ENCODE data around the gene DUSP15. TPM values are rescaled to one million over a fixed set of nuclear protein-coding genes. Genes with fewer than 3 reads are reported as not detected.
A peak's percentile ranks its signal among the peaks of the same experiment; 100 is the strongest.
"Not testable (repeated sequence)": the region's sequence is repeated elsewhere in the genome, so short reads cannot be mapped to it uniquely, and the experiment has no call there.

Gene DUSP15
- total RNA-seq, 2 experiments from 2014 or later: not detected

GRCh38 chr20:31831771-31832306 is 38.5 kb downstream of the DUSP15 start:
- DNase-seq: no peak
- Mint-ChIP-seq H3K27me3 (no peaks in the 10 kb centered on the region), H3K4me1 (ENCODE audit: low read depth) (peaks cover 7% of the 10 kb centered on the region), H3K9me3 (no peaks in the 10 kb centered on the region), H3K27ac (peak overlapping the region; percentile 24), H3K4me3 (no peak overlapping the region), H3K36me3 (no peaks in the 10 kb centered on the region)
- ChIA-PET POLR2A (no interaction called here), CTCF (no interaction called here)
- intact Hi-C loops (cut with micrococcal nuclease): no loop called here

GRCh38 chr20:31831211-31831610 is 39.1 kb downstream of the DUSP15 start:
- no peaks in the 10 kb centered on the region for H3K27me3 Mint-ChIP-seq
- peaks cover 4% of the 10 kb centered on the region for H3K4me1 Mint-ChIP-seq (ENCODE audit: low read depth)
- no peak overlapping the region for H3K27ac Mint-ChIP-seq
- H3K4me3 Mint-ChIP-seq: no peak overlapping the region
- DNase-seq: no peak
- no peaks in the 10 kb centered on the region for H3K36me3 Mint-ChIP-seq
- intact Hi-C loops (cut with micrococcal nuclease): no loop called here
- no peaks in the 10 kb centered on the region for H3K9me3 Mint-ChIP-seq
- POLR2A ChIA-PET: no interaction called here
- CTCF ChIA-PET: no interaction called here

- Mint-ChIP-seq H3K4me3 (no peak overlapping the region), H3K27me3 (no peaks in the 10 kb centered on the region), H3K9me3 (no peaks in the 10 kb centered on the region), H3K4me1 (ENCODE audit: low read depth) (no peaks in the 10 kb centered on the region), H3K36me3 (no peaks in the 10 kb centered on the region), H3K27ac (no peak overlapping the region)
- ChIA-PET CTCF (interaction anchor here (1.1 to 1.8 kb wide), 3 partner anchors 9 to 260 kb away, joined by 3 to 5 read pairs (median 4); no protein-coding TSS in a partner anchor), POLR2A (no interaction called here)
- DNase-seq: no peak
- intact Hi-C loops (cut with micrococcal nuclease): no loop called here
Observed at GRCh38 chr20:31830406-31830981, 39.8 kb downstream of the DUSP15 start.

GRCh38 chr20:31829731-31830130 is 40.6 kb downstream of the DUSP15 start:
- ChIA-PET CTCF (interaction anchor here (1.1 to 1.8 kb wide), 4 partner anchors 8 to 261 kb away, joined by 3 to 5 read pairs (median 4); no protein-coding TSS in a partner anchor), POLR2A (no interaction called here)
- Mint-ChIP-seq H3K4me1 (ENCODE audit: low read depth) (no peaks in the 10 kb centered on the region), H3K4me3 (no peak overlapping the region), H3K27me3 (no peaks in the 10 kb centered on the region), H3K36me3 (no peaks in the 10 kb centered on the region), H3K27ac (no peak overlapping the region), H3K9me3 (no peaks in the 10 kb centered on the region)
- intact Hi-C loops (cut with micrococcal nuclease): no loop called here
- no peak for DNase-seq

GRCh38 chr20:31828016-31828415 is 42.3 kb downstream of the DUSP15 start:
- H3K27ac Mint-ChIP-seq; H3K27me3 Mint-ChIP-seq; CTCF ChIA-PET; H3K4me3 Mint-ChIP-seq; H3K9me3 Mint-ChIP-seq; H3K4me1 Mint-ChIP-seq (ENCODE audit: low read depth); POLR2A ChIA-PET; DNase-seq; H3K36me3 Mint-ChIP-seq; intact Hi-C loops (cut with micrococcal nuclease): not testable (repeated sequence)

GRCh38 chr20:31827059-31827458 is 43.3 kb downstream of the DUSP15 start:
- ChIA-PET CTCF (interaction anchor here (1.2 to 1.5 kb wide), 2 partner anchors 11 to 260 kb away, joined by 3 to 5 read pairs; no protein-coding TSS in a partner anchor), POLR2A (no interaction called here)

GRCh38 chr20:31826074-31826473 is 44.3 kb downstream of the DUSP15 start:
- CTCF ChIA-PET: interaction anchor here (1.1 to 1.5 kb wide), 3 partner anchors 12 to 261 kb away, joined by 3 to 5 read pairs (median 3); no protein-coding TSS in a partner anchor
- Mint-ChIP-seq H3K27ac (no peak overlapping the region), H3K4me3 (no peak overlapping the region), H3K36me3 (no peaks in the 10 kb centered on the region), H3K4me1 (ENCODE audit: low read depth) (peaks cover 5% of the 10 kb centered on the region), H3K27me3 (no peaks in the 10 kb centered on the region), H3K9me3 (no peaks in the 10 kb centered on the region)
- DNase-seq: no peak
- POLR2A ChIA-PET: no interaction called here
- intact Hi-C loops (cut with micrococcal nuclease): no loop called here

More at GRCh38 chr20:31827059-31827458, 43.3 kb downstream of the DUSP15 start:
- Mint-ChIP-seq H3K4me1 (ENCODE audit: low read depth) (peaks cover 5% of the 10 kb centered on the region), H3K9me3 (no peaks in the 10 kb centered on the region), H3K27ac (no peak overlapping the region), H3K4me3 (no peak overlapping the region), H3K36me3 (no peaks in the 10 kb centered on the region), H3K27me3 (no peaks in the 10 kb centered on the region)
- intact Hi-C loops (cut with micrococcal nuclease): no loop called here
- no peak for DNase-seq

GRCh38 chr20:31824554-31825313 is 45.6 kb downstream of the DUSP15 start:
- DNase-seq: no peak
- Mint-ChIP-seq H3K4me1 (ENCODE audit: low read depth) (peaks cover 5% of the 10 kb centered on the region), H3K36me3 (no peaks in the 10 kb centered on the region), H3K27ac (no peak overlapping the region), H3K4me3 (no peak overlapping the region), H3K9me3 (no peaks in the 10 kb centered on the region), H3K27me3 (no peaks in the 10 kb centered on the region)
- CTCF ChIA-PET: interaction anchor here (0.9 to 4.1 kb wide), 4 partner anchors 10 to 266 kb away, joined by 3 to 56 read pairs (median 24); partner anchors contain the start of gene FOXS1
- POLR2A ChIA-PET: no interaction called here
- intact Hi-C loops (cut with micrococcal nuclease): loop anchor here (5.0 kb wide), 1 partner anchor 268 kb away; no protein-coding TSS in a partner anchor

GRCh38 chr20:31824125-31824485 is 46.2 kb downstream of the DUSP15 start:
- ChIA-PET CTCF (interaction anchor here (1.1 to 4.1 kb wide), 7 partner anchors 10 to 267 kb away, joined by 3 to 56 read pairs (median 14); partner anchors contain the start of gene FOXS1), POLR2A (no interaction called here)
- DNase-seq: no peak
- H3K36me3 Mint-ChIP-seq: no peaks in the 10 kb centered on the region
- H3K4me1 Mint-ChIP-seq (ENCODE audit: low read depth): peaks cover 5% of the 10 kb centered on the region
- no peak overlapping the region for H3K4me3 Mint-ChIP-seq
- H3K9me3 Mint-ChIP-seq: no peaks in the 10 kb centered on the region
- no peaks in the 10 kb centered on the region for H3K27me3 Mint-ChIP-seq
- intact Hi-C loops (cut with micrococcal nuclease): loop anchor here (5.0 kb wide), 1 partner anchor 268 kb away; no protein-coding TSS in a partner anchor
- H3K27ac Mint-ChIP-seq: no peak overlapping the region

- no peak for DNase-seq
- H3K27me3 Mint-ChIP-seq: no peaks in the 10 kb centered on the region
- H3K4me3 Mint-ChIP-seq: no peak overlapping the region
- H3K27ac Mint-ChIP-seq: no peak overlapping the region
- H3K36me3 Mint-ChIP-seq: no peaks in the 10 kb centered on the region
- ChIA-PET POLR2A (no interaction called here), CTCF (interaction anchor here (0.7 to 4.1 kb wide), 33 partner anchors 10 to 955 kb away, joined by 3 to 56 read pairs (median 4); partner anchors contain the start of genes FOXS1 and PDRG1)
- H3K4me1 Mint-ChIP-seq (ENCODE audit: low read depth): peaks cover 5% of the 10 kb centered on the region
- intact Hi-C loops (cut with micrococcal nuclease): loop anchor here (1.0 to 5.0 kb wide), 3 partner anchors 23 to 269 kb away; partner anchors contain the start of gene PDRG1
- H3K9me3 Mint-ChIP-seq: no peaks in the 10 kb centered on the region
Observed at GRCh38 chr20:31823360-31824124, 46.8 kb downstream of the DUSP15 start.

- H3K9me3 Mint-ChIP-seq: no peaks in the 10 kb centered on the region
- ChIA-PET POLR2A (no interaction called here), CTCF (interaction anchor here (0.7 to 4.1 kb wide), 36 partner anchors 8 to 956 kb away, joined by 3 to 56 read pairs (median 4); partner anchors contain the start of genes FOXS1 and PDRG1)
- DNase-seq: peak; percentile 81
- H3K4me3 Mint-ChIP-seq: no peak overlapping the region
- no peaks in the 10 kb centered on the region for H3K27me3 Mint-ChIP-seq
- H3K4me1 Mint-ChIP-seq (ENCODE audit: low read depth): peaks cover 5% of the 10 kb centered on the region
- intact Hi-C loops (cut with micrococcal nuclease): loop anchor here (1.0 to 5.0 kb wide), 4 partner anchors 24 to 270 kb away; partner anchors contain the start of gene PDRG1
- H3K27ac Mint-ChIP-seq: no peak overlapping the region
- no peaks in the 10 kb centered on the region for H3K36me3 Mint-ChIP-seq
Observed at GRCh38 chr20:31822421-31823330, 47.7 kb downstream of the DUSP15 start.
